Vagina (tissue), 2 donors: ENCODE data around the gene TMEM212. TPM values are rescaled to one million over a fixed set of nuclear protein-coding genes. Genes with fewer than 3 reads are reported as not detected.

Source experiments
- DNase-seq, 2 donors: peaks; one replicate each; pipeline ENCODE4 v3.0.0-alpha.2; 2017; ENCODE audit errors: extremely low spot score in 2 of 2
- H3K27ac ChIP-seq: fragments of 200-600 bp; sonication (generic); one replicate; pipeline ENCODE4 v1.5.1; 2019
- H3K27me3 ChIP-seq: fragments of 200-600 bp; sonication (generic); one replicate; pipeline ENCODE4 v1.5.1; 2019
- H3K36me3 ChIP-seq, 2 donors: fragments of 200-600 bp; sonication (generic); one replicate each; pipeline ENCODE4 v1.5.1; 2017 to 2019
- H3K4me1 ChIP-seq: fragments of 200-600 bp; sonication (generic); one replicate; pipeline ENCODE4 v1.5.1; 2019
- H3K4me3 ChIP-seq, 2 donors: fragments of 200-600 bp; sonication (generic); 1 replicate in 1 of 2; 2 replicates in 1 of 2; pipeline ENCODE4 v1.5.1; 2016 to 2019
- H3K9me3 ChIP-seq: fragments of 200-600 bp; sonication (generic); one replicate; pipeline ENCODE4 v1.5.1; 2019
- CTCF ChIP-seq, 3 experiments: fragments of 450-650 bp in 2 of 3; fragments of 200-600 bp in 1 of 3; sonication (generic) in 1 of 3; IDR thresholded peaks; one replicate each; pipeline ENCODE4 v1.5.1; 2017 to 2019; ENCODE audit warnings: antibody characterized with exemption in 3 of 3, mild to moderate bottlenecking in 2 of 3, moderate library complexity in 2 of 3
- POLR2A ChIP-seq, 2 donors: fragments of 450-650 bp; IDR thresholded peaks; one replicate each; pipeline ENCODE4 v1.6.1; 2017; ENCODE audit warnings: antibody characterized with exemption in 2 of 2, mild to moderate bottlenecking in 2 of 2, moderate library complexity in 2 of 2
- POLR2AphosphoS5 ChIP-seq, 2 donors: sonication (generic); formaldehyde crosslinking; IDR thresholded peaks; one replicate each; pipeline ENCODE4 v1.9.0; 2017; ENCODE audit warnings: antibody characterized with exemption in 2 of 2, mild to moderate bottlenecking in 2 of 2, low read depth in 1 of 2; ENCODE audit not compliant: insufficient read depth in 1 of 2
- intact Hi-C: fragments of 100-400 bp; cut with DNase I; formaldehyde crosslinking; loops from one replicate; pipeline ENCODE4 v1.15.1; 2023
- total RNA-seq: library from RNA; depleted of rRNA; stranded (reverse); fragments of >200 nt; gene quantifications from one replicate; pipeline ENCODE4 v1.2.3, GENCODE V29; 2016

TMEM212 gene
- total RNA-seq, 1 donor from 2014 or later, result not detected

GRCh38 chr3:171847133-171847532, 4.0 kb downstream of the TMEM212 start:
- H3K27ac ChIP-seq, result no peak overlapping the region
- no peak overlapping the region for H3K4me3 ChIP-seq
- no peaks in the 10 kb centered on the region for H3K27me3 ChIP-seq
- no peak for DNase-seq
- no peak for TF ChIP-seq POLR2AphosphoS5 (IDR thresholded peaks at IDR 0.05; ENCODE audit: insufficient read depth in 1 of 2, low read depth in 1 of 2)
- TF ChIP-seq CTCF (IDR thresholded peaks at IDR 0.05), result no peak
- intact Hi-C loops, result no loop called here
- no peaks in the 10 kb centered on the region for H3K36me3 ChIP-seq
- no peaks in the 10 kb centered on the region for H3K4me1 ChIP-seq
- no peaks in the 10 kb centered on the region for H3K9me3 ChIP-seq

GRCh38 chr3:171847595-171848259, 4.6 kb downstream of the TMEM212 start:
- H3K27ac ChIP-seq, result no peak overlapping the region
- H3K36me3 ChIP-seq, result no peaks in the 10 kb centered on the region
- TF ChIP-seq POLR2A (IDR thresholded peaks at IDR 0.05) (no peak), POLR2AphosphoS5 (IDR thresholded peaks at IDR 0.05; ENCODE audit: insufficient read depth in 1 of 2, low read depth in 1 of 2) (no peak), CTCF (IDR thresholded peaks at IDR 0.05) (no peak)
- no peak overlapping the region for H3K4me3 ChIP-seq
- H3K27me3 ChIP-seq, result no peaks in the 10 kb centered on the region
- DNase-seq, result no peak
- no peaks in the 10 kb centered on the region for H3K4me1 ChIP-seq
- intact Hi-C loops, result no loop called here
- no peaks in the 10 kb centered on the region for H3K9me3 ChIP-seq

GRCh38 chr3:171849617-171850319, 6.6 kb downstream of the TMEM212 start:
- no peaks in the 10 kb centered on the region for H3K36me3 ChIP-seq
- intact Hi-C loops, result no loop called here
- DNase-seq, result no peak
- H3K27ac ChIP-seq, result no peak overlapping the region
- H3K9me3 ChIP-seq, result peaks cover 5% of the 10 kb centered on the region
- H3K27me3 ChIP-seq, result no peaks in the 10 kb centered on the region
- no peaks in the 10 kb centered on the region for H3K4me1 ChIP-seq
- no peak overlapping the region for H3K4me3 ChIP-seq
- TF ChIP-seq POLR2A (IDR thresholded peaks at IDR 0.05), result no peak
- no peak for TF ChIP-seq POLR2AphosphoS5 (IDR thresholded peaks at IDR 0.05; ENCODE audit: insufficient read depth in 1 of 2, low read depth in 1 of 2)
- TF ChIP-seq CTCF (IDR thresholded peaks at IDR 0.05), result no peak

GRCh38 chr3:171850320-171850959, 7.3 kb downstream of the TMEM212 start:
- intact Hi-C loops, result no loop called here
- no peak for DNase-seq
- Histone ChIP-seq H3K9me3 (peaks cover 12% of the 10 kb centered on the region), H3K4me1 (no peaks in the 10 kb centered on the region), H3K4me3 (no peak overlapping the region), H3K27me3 (no peaks in the 10 kb centered on the region), H3K27ac (no peak overlapping the region), H3K36me3 (no peaks in the 10 kb centered on the region)
- TF ChIP-seq CTCF (IDR thresholded peaks at IDR 0.05) (no peak), POLR2AphosphoS5 (IDR thresholded peaks at IDR 0.05; ENCODE audit: insufficient read depth in 1 of 2, low read depth in 1 of 2) (no peak), POLR2A (IDR thresholded peaks at IDR 0.05) (no peak)
